Pancreas (tissue), 10 donors: Measurements from ENCODE around the gene MRPL30. TPM values are rescaled to one million over a fixed set of nuclear protein-coding genes. Genes with fewer than 3 reads are reported as not detected.

ENCODE experiments used
- ATAC-seq, 4 donors: fragments of 200-7000 bp; cut with Tn5 transposase; one replicate each; pipeline versions ENCODE4 v1.8.0 to v1.9.1; 2020; ENCODE audit warnings: mild to moderate bottlenecking in 4 of 4, moderate library complexity in 4 of 4
- DNase-seq, 6 donors: peaks; one replicate each; pipeline ENCODE4 v3.0.0-alpha.2; 2020
- FAIRE-seq: peaks from 2 replicates; lab custom pipeline; 2012; peaks lifted over from hg19 to GRCh38; lab: Jason Lieb, UNC
- H3K27ac ChIP-seq, 4 donors: fragments of 200-600 bp; sonication (generic); 1 replicate in 3 of 4; 2 replicates in 1 of 4; pipeline versions ENCODE4 v1.5.0 to v1.8.0; 2020
- H3K27me3 ChIP-seq, 4 donors: fragments of 200-600 bp; one replicate each; pipeline ENCODE4 v1.8.0; 2021
- H3K36me3 ChIP-seq, 3 donors: fragments of 200-600 bp; sonication (generic) in 1 of 3; one replicate each; pipeline versions ENCODE4 v1.5.0 to v1.8.0; 2020 to 2021
- H3K4me1 ChIP-seq, 3 donors: fragments of 200-600 bp; one replicate each; pipeline ENCODE4 v1.8.0; 2021
- H3K4me3 ChIP-seq, 4 donors: fragments of 200-600 bp; sonication (generic) in 2 of 4; one replicate each; pipeline versions ENCODE4 v1.5.0 to v1.8.0; 2020 to 2021
- H3K9me3 ChIP-seq, 4 donors: fragments of 200-600 bp; one replicate each; pipeline ENCODE4 v1.8.0; 2021
- WGBS, 2 donors: extraction: QIAGEN DNeasy Blood & Tissue Kit; methylation state at CpG; one replicate each; pipeline ENCODE4 v1.1.7; 2013; 5-methylcytosine and 5-hydroxymethylcytosine counted together
- intact Hi-C, 3 donors: fragments of 100-400 bp; cut with DNase I; formaldehyde crosslinking; loops; one replicate each; pipeline versions ENCODE4 v1.11.1 to v1.14.2; 2022
- polyA plus RNA-seq, 2 donors: library from polyadenylated mRNA; stranded (reverse); fragments of 200-250 nt; gene quantifications; one replicate each; pipeline ENCODE4 v1.2.3, GENCODE V29; 2013
- total RNA-seq, 6 donors: library from RNA; stranded (reverse); fragmentation: NEBNext Ultra II Directional in 4 of 6; extraction: Animal tissue kit (Norgen Biotek cat#: 25700) in 4 of 6; gene quantifications; one replicate each; pipeline versions ENCODE4 v1.2.1 to v1.2.4, GENCODE V29; 2021 to 2023
- TF ChIP-seq, protein P1 (sequence below), 4 donors: fragments of 200-600 bp; sonication (generic) in 3 of 4; IDR thresholded peaks; one replicate each; pipeline versions ENCODE4 v1.5.0 to v1.8.0; 2021; ENCODE audit warnings: antibody characterized with exemption in 4 of 4
- donor health status: healthy with polysubstance abuse.
- donor health status: DM: no; HTN: no; CAD: no; lungs with moderate emphysema.
- donor health status: DM: no; HTN: no; CAD: no.
- donor health status: control.
- donor health status: control.
- donor health status: Bipolar disorder and iron deficiency.
- donor health status: DM: yes; HTN: yes; CAD: no.
- donor health status: DM: no; HTN: no; CAD: no.
- donor health status: DM: no; HTN: no; CAD: no.
- donor health status: DM: yes; HTN: yes; CAD: no.

MRPL30 gene
- total and polyA plus RNA-seq, 8 donors = 8.8 to 14.8 (median 11.8) TPM

DNA sequence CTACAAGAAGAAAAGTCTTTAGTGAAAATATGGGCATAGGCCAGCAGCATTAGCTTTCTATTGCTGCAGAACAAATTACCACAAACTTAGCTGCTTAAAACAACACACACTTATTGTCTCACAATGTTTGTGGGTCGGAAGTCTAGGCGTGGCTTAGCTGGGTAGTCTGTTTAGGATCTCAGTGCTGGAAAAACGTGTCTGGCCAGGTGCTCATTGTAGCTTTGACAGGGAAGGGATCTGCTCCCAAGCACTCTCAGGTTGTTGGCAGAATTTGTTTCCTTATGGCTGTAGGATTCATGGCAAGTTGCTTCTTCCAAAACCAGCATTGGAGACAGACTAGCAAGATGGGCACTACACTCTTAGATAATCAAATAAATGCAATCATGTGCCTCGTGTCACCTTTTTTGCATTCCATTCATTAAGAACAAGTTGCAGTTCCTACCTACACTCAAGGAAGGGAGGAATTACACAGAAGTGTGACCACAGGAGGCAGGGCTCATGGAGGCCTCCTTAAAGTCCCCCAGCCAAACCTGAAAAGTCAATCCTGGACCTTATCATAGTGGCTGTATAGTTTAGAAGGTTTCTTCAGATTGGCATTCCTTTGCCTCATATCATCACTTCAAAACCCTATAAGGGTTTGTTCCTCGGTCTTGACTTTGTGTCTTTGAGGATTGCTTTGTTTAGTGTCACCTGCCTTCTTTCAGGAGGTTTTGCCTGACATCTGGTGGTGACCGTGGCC is 17.3 kb downstream of the MRPL30 start:
- FAIRE-seq = no peak
- no peak for DNase-seq
- Histone ChIP-seq H3K36me3 (peaks cover 0 to 25% (median 7%) of the 10 kb centered on the region in 3 donors), H3K9me3 (no peaks in the 10 kb centered on the region), H3K27me3 (no peaks in the 10 kb centered on the region), H3K4me3 (no peak overlapping the region), H3K4me1 (no peaks in the 10 kb centered on the region), H3K27ac (no peak overlapping the region)
- intact Hi-C loops = no loop called here
- TF ChIP-seq, protein P1, sequence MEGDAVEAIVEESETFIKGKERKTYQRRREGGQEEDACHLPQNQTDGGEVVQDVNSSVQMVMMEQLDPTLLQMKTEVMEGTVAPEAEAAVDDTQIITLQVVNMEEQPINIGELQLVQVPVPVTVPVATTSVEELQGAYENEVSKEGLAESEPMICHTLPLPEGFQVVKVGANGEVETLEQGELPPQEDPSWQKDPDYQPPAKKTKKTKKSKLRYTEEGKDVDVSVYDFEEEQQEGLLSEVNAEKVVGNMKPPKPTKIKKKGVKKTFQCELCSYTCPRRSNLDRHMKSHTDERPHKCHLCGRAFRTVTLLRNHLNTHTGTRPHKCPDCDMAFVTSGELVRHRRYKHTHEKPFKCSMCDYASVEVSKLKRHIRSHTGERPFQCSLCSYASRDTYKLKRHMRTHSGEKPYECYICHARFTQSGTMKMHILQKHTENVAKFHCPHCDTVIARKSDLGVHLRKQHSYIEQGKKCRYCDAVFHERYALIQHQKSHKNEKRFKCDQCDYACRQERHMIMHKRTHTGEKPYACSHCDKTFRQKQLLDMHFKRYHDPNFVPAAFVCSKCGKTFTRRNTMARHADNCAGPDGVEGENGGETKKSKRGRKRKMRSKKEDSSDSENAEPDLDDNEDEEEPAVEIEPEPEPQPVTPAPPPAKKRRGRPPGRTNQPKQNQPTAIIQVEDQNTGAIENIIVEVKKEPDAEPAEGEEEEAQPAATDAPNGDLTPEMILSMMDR (IDR thresholded peaks at IDR 0.05) = no peak
- WGBS, 2 donors = 80 to 82% methylated on average over 6 of the region's 6 CpGs
- ATAC-seq = no peak

DNA sequence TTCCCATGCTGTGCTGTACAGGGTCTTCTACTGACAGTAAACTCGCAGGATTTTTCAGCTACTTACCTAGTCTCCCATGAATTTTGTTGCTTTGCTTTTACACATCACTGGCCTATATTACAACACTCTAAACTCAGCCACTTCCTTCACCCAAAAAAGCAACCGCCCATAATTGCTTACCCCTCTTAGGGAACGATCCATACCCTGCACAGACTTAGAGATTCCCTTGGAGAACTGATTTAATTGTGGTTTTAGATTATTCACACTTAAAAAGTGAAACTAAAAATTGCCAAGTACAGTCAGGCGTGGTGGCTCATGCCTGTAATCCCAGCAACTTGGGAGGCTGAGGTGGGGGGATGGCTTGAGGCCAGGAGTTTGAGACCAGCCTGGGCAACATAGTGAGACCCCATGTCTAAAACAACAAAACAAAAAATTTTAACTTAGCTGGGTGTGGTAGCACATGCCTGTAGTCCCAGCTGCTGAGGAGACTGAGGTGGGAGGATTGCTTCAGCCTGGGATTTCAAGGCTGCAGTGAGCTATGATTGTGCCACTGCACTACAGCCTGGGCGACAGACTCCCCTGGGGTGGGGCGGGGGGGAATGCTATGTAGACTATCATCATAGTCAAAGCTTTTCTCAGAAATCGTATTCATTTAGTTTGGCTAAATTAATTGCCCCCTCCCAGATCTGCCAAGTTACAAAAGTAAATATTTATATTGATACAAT is 19.3 kb downstream of the MRPL30 start:
- DNase-seq (no peak), ATAC-seq (no peak), FAIRE-seq (no peak)
- no peak overlapping the region for H3K4me3 ChIP-seq
- H3K4me1 ChIP-seq = no peaks in the 10 kb centered on the region
- H3K27ac ChIP-seq = no peak overlapping the region
- intact Hi-C loops = no loop called here
- TF ChIP-seq, protein P1 (IDR thresholded peaks at IDR 0.05) = no peak
- H3K36me3 ChIP-seq = peaks cover 0 to 22% (median 7%) of the 10 kb centered on the region in 3 donors
- H3K9me3 ChIP-seq = no peaks in the 10 kb centered on the region
- 83 to 84% methylated on average over 7 of the region's 7 CpGs for WGBS, 2 donors
- H3K27me3 ChIP-seq = no peaks in the 10 kb centered on the region

- Histone ChIP-seq H3K4me3 (no peak overlapping the region), H3K27me3 (no peaks in the 10 kb centered on the region), H3K27ac (no peak overlapping the region), H3K4me1 (no peaks in the 10 kb centered on the region), H3K36me3 (peaks cover 0 to 5% (median 0%) of the 10 kb centered on the region in 3 donors), H3K9me3 (no peaks in the 10 kb centered on the region)
- DNase-seq = no peak
- TF ChIP-seq, protein P1 (IDR thresholded peaks at IDR 0.05) = no peak
- 86 to 95% methylated on average over 4 of the region's 4 CpGs for WGBS, 2 donors
- no peak for ATAC-seq
- FAIRE-seq = no peak
- intact Hi-C loops = no loop called here
Measured at GRCh38 chr2:99201959-99202678, 21.1 kb downstream of the MRPL30 start.

DNA sequence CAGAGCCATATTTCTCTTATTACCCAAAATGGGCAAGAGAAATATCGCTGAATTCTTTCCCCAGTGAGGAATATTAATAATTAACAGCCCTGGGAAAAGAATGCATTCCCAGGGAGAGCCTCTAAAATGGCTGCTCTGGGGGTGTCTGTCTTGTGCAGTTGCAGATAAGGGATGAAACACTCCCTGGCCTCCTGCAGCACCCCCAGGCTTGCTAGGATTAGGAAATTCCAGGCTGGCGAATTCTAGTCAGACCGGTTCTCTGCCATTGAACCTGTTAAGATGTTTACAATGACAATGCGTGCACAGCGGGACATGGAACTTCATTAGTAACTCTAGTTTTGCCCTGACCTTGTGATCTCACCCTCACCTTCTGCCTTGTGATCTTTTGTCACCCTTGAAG is 24.5 kb downstream of the MRPL30 start:
- 59 to 61% methylated on average over 5 of the region's 5 CpGs for WGBS, 2 donors
- FAIRE-seq = no peak

More for the DNA sequence above, 24.5 kb downstream of the MRPL30 start:
- H3K4me3 ChIP-seq = no peak overlapping the region
- H3K27ac ChIP-seq = no peak overlapping the region
- DNase-seq (no peak), ATAC-seq (no peak)
- H3K4me1 ChIP-seq = no peaks in the 10 kb centered on the region
- intact Hi-C loops = no loop called here
- no peaks in the 10 kb centered on the region for H3K36me3 ChIP-seq
- no peaks in the 10 kb centered on the region for H3K9me3 ChIP-seq
- H3K27me3 ChIP-seq = no peaks in the 10 kb centered on the region
- TF ChIP-seq, protein P1 (IDR thresholded peaks at IDR 0.05) = no peak
